Adipocyte (in vitro differentiated cells): Measurements from ENCODE around the gene TMEM213.
A peak's percentile ranks its signal among the peaks of the same experiment; 100 is the strongest.

ENCODE experiments used
- DNase-seq: peaks from one replicate; pipeline ENCODE4 v3.0.0-alpha.2; 2015; ENCODE audit warnings: low read depth
- H3K27me3 ChIP-seq: replicated peaks from 2 replicates; pipeline ENCODE4 v1.7.0; 2013; ENCODE audit warnings: mild to moderate bottlenecking, low read length, moderate library complexity; ENCODE audit not compliant: control insufficient read depth, insufficient read depth
- H3K36me3 ChIP-seq: 2 replicates; pipeline ENCODE4 v1.7.0; 2013; ENCODE audit warnings: low read length, mild to moderate bottlenecking, moderate library complexity; ENCODE audit not compliant: control insufficient read depth, insufficient read depth, severe bottlenecking
- H3K4me1 ChIP-seq: 2 replicates; pipeline ENCODE4 v1.7.0; 2013; ENCODE audit warnings: mild to moderate bottlenecking, low read length, moderate library complexity; ENCODE audit not compliant: control insufficient read depth, insufficient read depth
- H3K4me3 ChIP-seq: 2 replicates; pipeline ENCODE4 v1.7.0; 2013; ENCODE audit warnings: mild to moderate bottlenecking, low read length, moderate library complexity
- H3K9ac ChIP-seq: 2 replicates; pipeline ENCODE4 v1.7.0; 2013; ENCODE audit warnings: mild to moderate bottlenecking, low read length, moderate library complexity
- H3K9me3 ChIP-seq: 2 replicates; pipeline ENCODE4 v1.7.0; 2013; ENCODE audit warnings: mild to moderate bottlenecking, low read length, moderate library complexity; ENCODE audit not compliant: control insufficient read depth

The TMEM213 gene

DNA sequence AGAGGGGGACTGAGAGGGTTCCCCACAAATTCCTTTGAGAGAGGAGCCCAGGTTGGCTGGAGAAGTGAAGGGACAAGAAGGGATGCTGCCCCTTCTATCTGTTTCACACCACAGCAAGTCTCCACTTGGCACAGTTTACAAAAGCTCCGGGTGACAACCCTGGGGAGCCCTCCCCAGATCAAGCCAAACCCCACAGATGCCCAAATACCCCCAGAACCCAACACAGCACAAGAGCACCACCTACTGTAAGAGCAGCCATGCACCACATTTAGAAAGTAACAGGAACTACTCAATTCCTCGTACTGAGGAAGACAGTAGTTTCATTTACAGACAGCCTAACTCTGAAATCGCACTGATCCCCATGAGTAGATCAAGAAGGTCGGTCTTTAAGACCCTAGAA lies 68.0 kb downstream of the TMEM213 start:
- DNase-seq = no peak
- no peaks in the 10 kb centered on the region for H3K36me3 ChIP-seq
- no peaks in the 10 kb centered on the region for H3K9me3 ChIP-seq

DNA sequence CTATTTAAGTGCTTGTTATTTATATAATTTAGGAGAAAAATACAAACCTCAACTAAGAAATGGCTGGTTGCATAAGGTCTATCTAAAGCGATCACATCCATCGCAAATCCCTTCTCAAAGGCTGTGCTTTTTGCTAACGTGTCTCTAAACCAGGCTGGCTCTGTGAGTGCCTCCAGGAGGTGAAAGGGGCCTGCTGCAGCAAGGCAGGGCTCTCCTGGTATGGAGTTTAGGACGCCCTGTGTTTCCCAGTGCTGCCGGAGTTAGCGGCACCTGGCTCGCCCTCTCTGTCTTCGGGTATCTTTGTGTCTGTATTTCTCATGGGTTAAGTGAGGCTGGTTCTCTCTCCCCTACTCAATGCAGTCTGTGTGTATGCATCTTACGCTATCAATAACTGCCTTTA lies 68.6 kb downstream of the TMEM213 start:
- Histone ChIP-seq H3K4me3 (no peak overlapping the region), H3K4me1 (peaks cover 9% of the 10 kb centered on the region), H3K9me3 (no peaks in the 10 kb centered on the region), H3K36me3 (no peaks in the 10 kb centered on the region), H3K9ac (no peak overlapping the region), H3K27me3 (no peaks in the 10 kb centered on the region)
- DNase-seq = no peak

More for the DNA sequence above, 68.0 kb downstream of the TMEM213 start:
- Histone ChIP-seq H3K4me3 (no peak overlapping the region), H3K27me3 (no peaks in the 10 kb centered on the region), H3K4me1 (peaks cover 9% of the 10 kb centered on the region), H3K9ac (no peak overlapping the region)

DNA sequence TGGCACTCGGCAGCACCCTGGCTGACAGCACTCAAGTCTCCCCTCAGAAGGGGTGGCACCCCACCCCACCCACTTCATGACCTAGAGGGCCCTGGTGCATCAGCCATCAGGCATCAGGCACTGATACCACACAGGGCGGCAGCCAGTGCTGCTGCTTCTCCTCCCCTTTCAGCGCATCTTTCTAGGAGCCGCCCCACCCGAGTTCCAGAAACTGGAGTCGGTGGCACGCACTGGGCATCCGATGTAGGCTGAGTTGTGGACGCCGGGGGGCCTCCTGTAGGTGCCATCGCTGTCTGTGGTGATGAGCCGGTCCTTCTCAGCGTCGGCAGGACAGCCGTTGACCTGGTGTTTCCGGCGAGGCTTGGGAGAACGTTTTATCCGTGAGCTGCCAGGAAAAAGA lies 70.0 kb downstream of the TMEM213 start:
- Histone ChIP-seq H3K27me3 (no peaks in the 10 kb centered on the region), H3K9ac (no peak overlapping the region), H3K9me3 (no peaks in the 10 kb centered on the region), H3K4me1 (peaks cover 9% of the 10 kb centered on the region), H3K36me3 (no peaks in the 10 kb centered on the region), H3K4me3 (no peak overlapping the region)
- DNase-seq = no peak

DNA sequence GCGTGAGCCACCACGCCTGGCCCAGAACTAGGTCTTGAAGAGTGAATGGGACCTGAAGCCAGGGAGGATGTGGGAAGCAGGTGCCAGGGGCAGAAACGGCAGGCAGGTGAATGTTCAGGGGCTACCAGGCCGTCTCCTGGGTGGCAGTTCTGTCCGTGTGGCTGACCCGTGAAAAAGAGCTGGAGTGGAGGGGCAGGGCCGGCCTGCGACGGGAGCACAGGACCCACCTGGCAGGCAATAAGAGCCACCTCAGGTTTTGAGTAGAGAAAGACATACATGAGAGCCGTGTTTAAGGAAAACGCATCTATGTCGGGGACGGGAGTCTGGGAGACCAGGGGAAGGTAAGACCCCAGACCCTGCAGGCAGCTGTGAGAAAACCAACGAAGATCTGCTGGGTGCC lies 70.9 kb downstream of the TMEM213 start:
- H3K36me3 ChIP-seq = no peaks in the 10 kb centered on the region
- no peaks in the 10 kb centered on the region for H3K27me3 ChIP-seq
- no peaks in the 10 kb centered on the region for H3K9me3 ChIP-seq
- DNase-seq = no peak
- peaks cover 9% of the 10 kb centered on the region for H3K4me1 ChIP-seq
- no peak overlapping the region for H3K9ac ChIP-seq
- no peak overlapping the region for H3K4me3 ChIP-seq

DNA sequence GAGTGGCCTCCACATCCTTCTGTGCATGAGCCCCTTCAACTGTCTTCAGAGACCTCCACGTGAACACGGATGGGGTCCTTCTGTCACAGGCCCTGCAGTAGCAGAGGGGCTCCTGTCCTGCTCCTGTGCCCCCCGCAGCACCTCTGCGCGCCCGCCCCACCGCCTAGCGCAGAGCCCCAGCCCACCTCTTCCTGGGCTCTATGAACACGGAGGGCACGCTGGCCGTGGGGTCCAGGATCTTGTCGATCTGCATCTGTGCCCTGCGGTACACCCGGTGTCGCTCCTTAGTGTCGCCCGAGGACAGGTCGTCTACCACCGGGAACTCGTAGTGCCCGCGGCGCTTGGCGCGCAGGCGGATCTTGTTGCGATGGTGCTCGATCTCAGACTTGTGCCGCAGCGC lies 71.6 kb downstream of the TMEM213 start:
- Histone ChIP-seq H3K27me3 (no peaks in the 10 kb centered on the region), H3K4me3 (no peak overlapping the region), H3K9me3 (no peaks in the 10 kb centered on the region), H3K4me1 (peaks cover 8% of the 10 kb centered on the region), H3K36me3 (no peaks in the 10 kb centered on the region), H3K9ac (no peak overlapping the region)
- DNase-seq = no peak

DNA sequence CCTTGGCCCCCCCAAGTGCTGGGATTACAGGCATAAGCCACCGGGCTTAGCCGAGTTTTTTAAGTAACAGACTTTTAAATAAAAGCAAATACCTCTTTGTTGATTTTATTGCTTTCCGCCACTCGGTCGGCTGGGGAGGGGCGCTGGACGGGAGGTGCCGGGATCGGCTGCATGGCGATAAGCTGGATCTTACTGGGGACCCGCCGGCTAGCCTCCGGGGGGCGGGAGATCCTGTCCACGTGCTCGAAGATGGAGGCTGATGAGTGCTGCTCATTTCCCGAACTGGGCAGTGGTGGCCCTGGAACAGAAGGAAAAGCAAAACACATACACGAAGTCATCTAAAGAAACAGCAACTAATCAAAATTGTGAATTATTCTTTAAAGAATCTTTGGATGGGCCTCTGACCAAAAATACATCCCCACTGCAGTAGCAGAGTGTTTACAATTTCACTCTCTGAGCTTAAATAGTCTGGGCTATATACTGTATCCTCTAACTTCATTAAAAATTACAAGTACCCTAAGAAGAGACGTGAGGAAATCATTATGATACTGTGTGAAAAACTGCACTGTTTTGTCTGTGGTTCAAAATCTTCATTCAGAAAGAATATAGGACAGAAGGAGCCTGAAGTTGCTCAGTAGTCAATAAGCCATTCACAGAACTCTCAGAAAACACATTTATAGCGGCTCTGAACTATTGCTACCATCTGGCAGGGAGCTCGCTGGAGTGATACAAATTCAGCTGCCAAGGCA lies 73.4 kb downstream of the TMEM213 start:
- H3K27me3 ChIP-seq = no peaks in the 10 kb centered on the region
- H3K9ac ChIP-seq = no peak overlapping the region
- H3K4me3 ChIP-seq = no peak overlapping the region
- no peaks in the 10 kb centered on the region for H3K4me1 ChIP-seq
- DNase-seq = no peak
- no peaks in the 10 kb centered on the region for H3K9me3 ChIP-seq
- no peaks in the 10 kb centered on the region for H3K36me3 ChIP-seq

DNA sequence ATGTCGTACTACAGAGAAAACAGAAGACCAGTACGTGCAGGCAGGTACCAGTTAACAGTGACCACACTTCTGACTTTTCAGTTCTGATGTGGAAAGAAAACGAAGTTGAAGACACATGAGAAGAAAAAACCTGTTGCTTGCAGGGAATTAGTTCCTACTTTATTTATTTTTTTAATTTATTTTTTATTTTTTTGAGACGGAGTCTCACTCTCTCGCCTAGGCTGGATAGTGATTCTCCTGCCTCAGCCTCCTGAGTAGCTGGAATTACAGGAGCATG lies 74.0 kb downstream of the TMEM213 start:
- Histone ChIP-seq H3K4me1 (no peaks in the 10 kb centered on the region), H3K36me3 (no peaks in the 10 kb centered on the region), H3K9ac (no peak overlapping the region), H3K9me3 (no peaks in the 10 kb centered on the region), H3K27me3 (no peaks in the 10 kb centered on the region), H3K4me3 (no peak overlapping the region)
- DNase-seq = no peak

DNA sequence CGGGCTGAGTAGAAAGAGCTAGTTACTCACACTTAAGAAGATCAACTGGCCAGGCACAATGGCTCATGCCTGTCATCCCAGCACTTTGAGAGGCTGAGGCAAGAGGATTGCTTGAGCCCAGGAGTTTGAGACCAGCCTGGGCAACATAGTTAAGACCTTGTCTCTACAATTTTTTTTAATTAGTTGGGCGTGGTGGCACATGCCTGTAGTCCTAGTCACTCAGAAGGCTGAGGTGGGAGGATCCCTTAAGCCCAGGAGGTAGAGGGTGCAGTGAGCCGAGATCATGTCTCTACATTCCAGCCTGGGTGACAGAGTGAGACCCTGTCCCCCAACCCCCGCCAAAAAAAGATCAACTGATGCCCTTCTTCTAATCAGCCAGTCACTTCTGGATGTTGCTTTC lies 74.8 kb downstream of the TMEM213 start:
- Histone ChIP-seq H3K4me1 (no peaks in the 10 kb centered on the region), H3K27me3 (no peaks in the 10 kb centered on the region), H3K36me3 (no peaks in the 10 kb centered on the region), H3K9me3 (no peaks in the 10 kb centered on the region), H3K9ac (no peak overlapping the region), H3K4me3 (no peak overlapping the region)
- peak; percentile 27 for DNase-seq

DNA sequence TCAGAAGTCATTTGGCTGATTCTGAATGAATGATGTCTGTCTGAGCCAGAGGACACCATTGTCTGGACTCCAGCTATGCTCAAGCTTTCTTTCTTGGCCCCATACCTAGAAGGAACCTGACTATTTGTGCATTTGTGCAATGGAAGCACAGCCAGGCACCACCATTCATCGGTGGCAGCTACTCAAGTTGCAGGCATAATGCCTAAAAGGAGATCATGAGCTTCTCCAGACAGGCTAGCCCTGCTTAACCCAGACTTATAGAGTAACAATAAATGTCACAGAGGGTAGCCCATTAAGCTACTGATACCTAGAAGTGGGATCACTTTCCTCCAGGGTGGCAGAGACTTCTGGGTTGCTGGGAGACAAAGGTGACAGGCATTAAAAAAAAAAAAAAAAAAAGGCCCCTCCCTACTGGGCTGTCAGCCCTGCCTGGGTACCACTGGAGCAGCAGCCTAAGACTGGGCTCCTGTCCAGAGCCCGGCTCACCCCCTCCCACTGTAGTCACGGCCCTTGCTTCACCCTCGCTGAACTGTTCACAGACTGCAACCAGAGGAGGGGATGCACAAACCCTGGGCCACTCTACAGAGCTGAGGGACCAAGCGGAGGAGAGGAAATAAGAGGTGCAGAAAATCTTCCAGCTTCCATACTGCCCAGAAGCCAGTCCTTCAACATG lies 75.6 kb downstream of the TMEM213 start:
- H3K36me3 ChIP-seq = no peaks in the 10 kb centered on the region
- no peak overlapping the region for H3K9ac ChIP-seq
- no peaks in the 10 kb centered on the region for H3K9me3 ChIP-seq
- H3K4me3 ChIP-seq = no peak overlapping the region
- DNase-seq = no peak
- no peaks in the 10 kb centered on the region for H3K27me3 ChIP-seq
- no peaks in the 10 kb centered on the region for H3K4me1 ChIP-seq

DNA sequence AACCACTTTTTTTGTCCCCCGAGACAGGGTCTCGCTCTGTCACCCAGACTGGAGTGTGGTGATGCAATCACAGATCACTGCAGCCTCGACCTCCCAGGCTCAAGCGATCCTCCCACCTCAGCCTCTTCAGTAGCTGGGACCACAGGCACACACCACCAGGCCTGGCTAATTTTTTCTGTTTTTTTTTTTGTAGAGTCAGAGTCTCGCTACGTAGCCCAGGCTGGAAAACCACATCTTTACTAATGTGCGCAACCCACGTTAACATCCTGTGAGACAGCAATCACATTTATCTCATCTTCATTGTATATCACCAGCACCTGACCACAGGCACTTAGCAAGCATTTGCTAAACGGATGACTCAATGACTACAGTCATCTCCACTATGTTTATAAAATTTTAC lies 78.0 kb downstream of the TMEM213 start:
- peaks cover 1% of the 10 kb centered on the region for H3K4me1 ChIP-seq
- no peaks in the 10 kb centered on the region for H3K27me3 ChIP-seq
- H3K36me3 ChIP-seq = no peaks in the 10 kb centered on the region
- DNase-seq = peak; percentile 48
- H3K4me3 ChIP-seq = no peak overlapping the region
- H3K9ac ChIP-seq = no peak overlapping the region
- no peaks in the 10 kb centered on the region for H3K9me3 ChIP-seq

DNA sequence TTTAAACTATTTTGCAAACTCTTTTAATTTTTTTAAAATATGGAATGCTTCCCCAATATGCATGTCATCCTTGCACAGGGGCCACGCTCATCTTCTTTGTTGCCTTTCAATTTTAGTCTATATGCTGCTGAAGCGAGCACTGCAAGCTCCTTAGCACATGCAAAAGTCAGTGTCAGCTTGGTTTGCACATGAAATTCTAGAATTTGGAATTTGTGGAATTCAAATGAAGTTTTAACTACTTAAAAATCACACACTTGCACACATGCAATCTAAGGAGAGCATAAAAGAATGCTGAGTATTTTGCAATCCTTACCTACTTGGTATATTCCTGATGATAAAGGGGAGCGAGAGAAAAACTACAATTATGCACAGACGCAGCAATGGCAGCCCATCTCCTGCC lies 78.5 kb downstream of the TMEM213 start:
- Histone ChIP-seq H3K4me3 (no peak overlapping the region), H3K9ac (no peak overlapping the region), H3K27me3 (no peaks in the 10 kb centered on the region), H3K9me3 (no peaks in the 10 kb centered on the region), H3K36me3 (no peaks in the 10 kb centered on the region), H3K4me1 (peaks cover 5% of the 10 kb centered on the region)
- DNase-seq = peak; percentile 29

DNA sequence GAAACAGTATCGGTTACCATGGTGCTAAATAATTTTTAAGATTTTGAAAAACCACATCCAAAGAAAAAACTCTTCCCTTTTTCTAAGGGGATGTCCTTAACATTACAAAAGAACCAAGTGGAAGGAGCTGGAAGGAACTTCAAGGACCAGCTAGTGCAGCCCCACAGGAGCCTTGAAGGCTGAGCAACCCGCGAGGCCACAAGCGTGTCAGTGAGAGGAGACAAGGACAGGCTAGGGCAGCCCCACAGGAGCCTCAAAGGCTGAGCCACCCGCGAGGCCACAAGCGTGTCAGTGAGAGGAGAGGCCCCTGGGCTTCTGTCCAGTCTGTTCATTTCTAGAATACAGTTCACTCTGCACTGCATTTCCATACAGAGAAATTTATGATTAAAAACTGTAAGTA lies 80.3 kb downstream of the TMEM213 start:
- Histone ChIP-seq H3K27me3 (no peaks in the 10 kb centered on the region), H3K4me3 (no peak overlapping the region), H3K9me3 (no peaks in the 10 kb centered on the region), H3K36me3 (no peaks in the 10 kb centered on the region), H3K4me1 (peaks cover 8% of the 10 kb centered on the region), H3K9ac (no peak overlapping the region)
- DNase-seq = no peak
